WTC11 (cell line): ENCODE data around the gene HAUS2. TPM values are rescaled to one million over a fixed set of nuclear protein-coding genes. Genes with fewer than 3 reads are reported as not detected.

Experiments
- total RNA-seq: library from RNA; stranded (reverse); gene quantifications from 3 replicates; pipeline ENCODE4 v1.2.3, GENCODE V29; 2021

The HAUS2 gene
- total RNA-seq, 1 experiment from 2014 or later = 17.9 TPM

Other genes starting within 250 kb of the HAUS2 start
- gene CAPN3, start 189.3 kb upstream of the HAUS2 start, total RNA-seq = 0.70 to 1.4 TPM (median 1.3 TPM) in 3 replicates
- gene ZNF106, start 57.7 kb upstream of the HAUS2 start, total RNA-seq = 54.5 to 59.4 TPM (median 58.2 TPM) in 3 replicates
- 58.2 to 68.3 TPM (median 63.7 TPM) in 3 replicates for gene SNAP23, start 53.2 kb upstream of the HAUS2 start, total RNA-seq
- 11.5 to 14.3 TPM (median 13.3 TPM) in 3 replicates for gene LRRC57, start within 50 bp of the HAUS2 start, total RNA-seq
- gene STARD9, start 26.8 kb downstream of the HAUS2 start, total RNA-seq = 5.7 to 6.6 TPM (median 6.2 TPM) in 3 replicates
- 16.4 to 24.2 TPM (median 23.0 TPM) in 3 replicates for gene CDAN1, start 188.3 kb downstream of the HAUS2 start, total RNA-seq